Measurements from ENCODE around the gene TMEM255B. TPM values are rescaled to one million over a fixed set of nuclear protein-coding genes. Genes with fewer than 3 reads are reported as not detected.

Gene TMEM255B
- total and polyA plus RNA-seq, 9 of the 15 experiments (the other 6 are each of a cell fraction or from before 2014, with no cell fraction given) = 0.01 to 0.75 (median 0.23) TPM

GRCh38 chr13:113862931-113863523 lies 104.0 kb downstream of the TMEM255B start (continued):
- TF ChIP-seq, protein P1, sequence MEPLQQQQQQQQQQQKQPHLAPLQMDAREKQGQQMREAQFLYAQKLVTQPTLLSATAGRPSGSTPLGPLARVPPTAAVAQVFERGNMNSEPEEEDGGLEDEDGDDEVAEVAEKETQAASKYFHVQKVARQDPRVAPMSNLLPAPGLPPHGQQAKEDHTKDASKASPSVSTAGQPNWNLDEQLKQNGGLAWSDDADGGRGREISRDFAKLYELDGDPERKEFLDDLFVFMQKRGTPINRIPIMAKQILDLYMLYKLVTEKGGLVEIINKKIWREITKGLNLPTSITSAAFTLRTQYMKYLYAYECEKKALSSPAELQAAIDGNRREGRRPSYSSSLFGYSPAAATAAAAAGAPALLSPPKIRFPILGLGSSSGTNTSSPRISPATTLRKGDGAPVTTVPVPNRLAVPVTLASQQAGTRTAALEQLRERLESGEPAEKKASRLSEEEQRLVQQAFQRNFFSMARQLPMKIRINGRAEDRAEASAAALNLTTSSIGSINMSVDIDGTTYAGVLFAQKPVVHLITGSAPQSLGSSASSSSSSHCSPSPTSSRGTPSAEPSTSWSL (CRISPR knock-in tag; IDR thresholded peaks at IDR 0.05; ENCODE audit: borderline replicate concordance) = no peak
- TF ChIP-seq, protein P2, sequence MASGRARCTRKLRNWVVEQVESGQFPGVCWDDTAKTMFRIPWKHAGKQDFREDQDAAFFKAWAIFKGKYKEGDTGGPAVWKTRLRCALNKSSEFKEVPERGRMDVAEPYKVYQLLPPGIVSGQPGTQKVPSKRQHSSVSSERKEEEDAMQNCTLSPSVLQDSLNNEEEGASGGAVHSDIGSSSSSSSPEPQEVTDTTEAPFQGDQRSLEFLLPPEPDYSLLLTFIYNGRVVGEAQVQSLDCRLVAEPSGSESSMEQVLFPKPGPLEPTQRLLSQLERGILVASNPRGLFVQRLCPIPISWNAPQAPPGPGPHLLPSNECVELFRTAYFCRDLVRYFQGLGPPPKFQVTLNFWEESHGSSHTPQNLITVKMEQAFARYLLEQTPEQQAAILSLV (tag; IDR thresholded peaks at IDR 0.05) = no peak
- TF ChIP-seq, protein P3, sequence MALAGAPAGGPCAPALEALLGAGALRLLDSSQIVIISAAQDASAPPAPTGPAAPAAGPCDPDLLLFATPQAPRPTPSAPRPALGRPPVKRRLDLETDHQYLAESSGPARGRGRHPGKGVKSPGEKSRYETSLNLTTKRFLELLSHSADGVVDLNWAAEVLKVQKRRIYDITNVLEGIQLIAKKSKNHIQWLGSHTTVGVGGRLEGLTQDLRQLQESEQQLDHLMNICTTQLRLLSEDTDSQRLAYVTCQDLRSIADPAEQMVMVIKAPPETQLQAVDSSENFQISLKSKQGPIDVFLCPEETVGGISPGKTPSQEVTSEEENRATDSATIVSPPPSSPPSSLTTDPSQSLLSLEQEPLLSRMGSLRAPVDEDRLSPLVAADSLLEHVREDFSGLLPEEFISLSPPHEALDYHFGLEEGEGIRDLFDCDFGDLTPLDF (CRISPR knock-in tag; IDR thresholded peaks at IDR 0.05) = no peak
- TF ChIP-seq ZNF511 (CRISPR knock-in tag; IDR thresholded peaks at IDR 0.05) (no peak), ZNF134 (CRISPR knock-in tag; conservative IDR thresholded peaks at IDR 0.05) (no peak), SAFB (IDR thresholded peaks at IDR 0.05; ENCODE audit: borderline replicate concordance, low read depth, low read length) (no peak), ZC3H4 (CRISPR knock-in tag; IDR thresholded peaks at IDR 0.05; ENCODE audit: borderline replicate concordance) (no peak), REST (IDR thresholded peaks at IDR 0.05; ENCODE audit: borderline replicate concordance) (no peak), REST (CRISPR knock-in tag; IDR thresholded peaks at IDR 0.05; ENCODE audit: low read depth) (no peak), ZSCAN29 (IDR thresholded peaks at IDR 0.05) (no peak), ZNF644 (tag; IDR thresholded peaks at IDR 0.05; ENCODE audit: low read depth) (no peak)
